ENCODE data around the gene RALGAPA2. TPM values are rescaled to one million over a fixed set of nuclear protein-coding genes. Genes with fewer than 3 reads are reported as not detected.
A peak's percentile ranks its signal among the peaks of the same experiment; 100 is the strongest.

The RALGAPA2 gene
- total RNA-seq, result 18.0 and 19.6 TPM in 2 replicates

DNA sequence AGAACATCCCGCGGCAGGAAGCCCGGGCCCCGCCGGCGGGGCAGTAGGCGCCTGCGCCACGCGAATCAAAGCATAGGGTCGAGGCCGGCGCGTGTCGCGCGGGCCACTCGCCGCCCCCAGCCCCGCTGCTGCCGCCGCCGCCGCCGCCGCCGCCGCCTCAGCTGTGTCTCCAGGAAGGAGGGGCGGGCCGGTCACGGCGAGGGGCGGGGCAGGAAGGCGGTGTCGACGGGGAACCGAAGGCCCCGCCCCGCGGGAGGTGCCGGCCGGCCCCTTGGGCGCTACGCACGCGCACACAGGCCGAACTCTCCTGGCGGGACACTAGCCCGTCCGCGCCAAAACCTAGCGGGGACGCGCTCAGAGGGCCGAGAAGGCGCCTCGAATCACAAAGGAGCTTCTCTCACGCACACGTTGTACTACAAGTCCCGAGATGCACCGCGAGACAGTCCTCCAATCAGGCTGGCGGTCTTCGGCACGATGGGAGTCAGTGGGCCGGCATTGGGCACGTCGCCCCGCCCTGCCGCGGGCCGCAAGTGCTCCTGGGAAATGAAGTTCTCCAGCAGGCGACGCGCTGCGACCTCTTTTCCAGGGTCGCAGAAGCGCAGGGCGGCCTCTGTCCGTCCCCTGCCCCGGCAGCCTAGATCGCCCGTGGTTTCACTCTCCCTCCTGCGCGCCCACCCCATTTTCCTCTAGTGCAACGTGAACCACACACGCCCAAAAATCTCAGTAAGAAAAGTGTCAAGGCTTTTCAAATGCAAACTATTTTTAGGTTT, at the start of gene RALGAPA2:
RALGAPA2 (minus strand) TSS at position 171 of the 770 bp plus-strand sequence; CDS start at position 7, 164 bp downstream.
- peak; percentile 91 for DNase-seq (ENCODE audit: low spot score)
- H3K27ac Mint-ChIP-seq, result peak within 1 kb of the TSS; percentile 89
- peaks cover 6% of the 10 kb centered on the region for H3K9me3 Mint-ChIP-seq
- H3K4me3 Mint-ChIP-seq, result peak within 1 kb of the TSS; percentile 95
- no peaks in the 10 kb centered on the region for H3K27me3 Mint-ChIP-seq (ENCODE audit: insufficient read depth)
- peaks cover 10% of the 10 kb centered on the region for H3K36me3 Mint-ChIP-seq (ENCODE audit: low read depth)
- intact Hi-C loops (cut with micrococcal nuclease), result loop anchor here (1.0 to 5.0 kb wide), 6 partner anchors 22 to 696 kb away; partner anchors contain the start of genes CFAP61, CRNKL1 and NAA20
- H3K4me1 Mint-ChIP-seq (ENCODE audit: low read depth), result peaks cover 33% of the 10 kb centered on the region

GRCh38 chr20:20761301-20761700, 48.9 kb upstream of the RALGAPA2 start:
- intact Hi-C loops (cut with micrococcal nuclease), result no loop called here
- Mint-ChIP-seq H3K27me3 (ENCODE audit: insufficient read depth) (peaks cover 11% of the 10 kb centered on the region), H3K9me3 (no peaks in the 10 kb centered on the region), H3K4me3 (no peak overlapping the region), H3K27ac (no peak overlapping the region), H3K4me1 (ENCODE audit: low read depth) (no peaks in the 10 kb centered on the region), H3K36me3 (ENCODE audit: low read depth) (no peaks in the 10 kb centered on the region)
- no peak for DNase-seq (ENCODE audit: low spot score)

DNA sequence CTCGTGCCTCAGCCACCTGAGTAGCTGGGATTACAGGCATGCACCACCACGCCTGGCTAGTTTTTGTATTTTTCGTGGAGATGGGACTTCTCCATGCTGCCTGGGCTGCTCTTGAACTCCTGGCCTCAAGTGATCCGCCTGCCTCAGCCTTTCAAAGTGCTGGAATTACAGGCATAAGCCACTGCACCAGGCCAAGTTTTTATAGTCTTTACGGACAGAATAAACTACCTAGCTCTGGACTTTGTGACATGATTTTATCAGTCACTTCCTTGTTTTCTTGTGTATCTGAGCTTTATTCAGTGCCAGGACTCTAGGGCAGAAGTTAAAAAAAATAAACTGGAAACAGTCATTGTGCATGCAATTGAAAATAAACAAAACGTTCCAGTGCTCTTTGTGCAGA, 46.7 kb upstream of the RALGAPA2 start:
- DNase-seq (ENCODE audit: low spot score), result no peak
- Mint-ChIP-seq H3K36me3 (ENCODE audit: low read depth) (no peaks in the 10 kb centered on the region), H3K27ac (no peak overlapping the region), H3K27me3 (ENCODE audit: insufficient read depth) (peaks cover 8% of the 10 kb centered on the region), H3K4me3 (no peak overlapping the region), H3K4me1 (ENCODE audit: low read depth) (no peaks in the 10 kb centered on the region), H3K9me3 (no peaks in the 10 kb centered on the region)
- intact Hi-C loops (cut with micrococcal nuclease), result no loop called here

DNA sequence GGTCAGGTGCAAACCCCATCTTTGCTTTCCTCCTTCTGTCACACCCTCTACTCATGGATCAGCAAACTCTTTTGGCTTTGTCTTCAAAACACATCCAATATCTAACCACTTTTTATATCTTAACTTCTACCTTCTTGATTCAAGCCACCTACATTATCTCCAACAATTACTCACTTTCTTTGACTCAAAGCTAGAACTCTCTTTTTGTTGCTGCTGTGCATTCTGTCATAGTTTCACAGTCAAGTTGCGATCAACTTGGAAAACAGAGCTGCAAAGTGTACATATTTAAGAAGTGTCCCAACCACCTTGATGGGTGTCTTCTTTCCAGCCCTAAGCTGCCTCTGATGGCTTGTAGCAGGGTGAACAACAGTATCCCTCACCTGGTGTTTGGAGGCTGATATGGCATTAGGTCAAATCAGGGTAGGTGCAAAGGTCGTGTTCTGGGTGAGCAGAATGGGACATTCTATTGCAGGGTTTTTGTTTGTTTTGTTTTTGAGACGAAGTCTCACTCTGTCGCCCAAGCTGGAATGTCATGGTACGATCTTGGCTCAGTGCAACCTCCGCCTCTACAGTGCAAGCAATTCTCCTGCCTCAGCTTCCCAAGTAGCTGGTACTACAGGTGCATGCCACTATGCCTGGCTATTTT, 43.4 kb upstream of the RALGAPA2 start:
- Mint-ChIP-seq H3K36me3 (ENCODE audit: low read depth) (no peaks in the 10 kb centered on the region), H3K27me3 (ENCODE audit: insufficient read depth) (peaks cover 4% of the 10 kb centered on the region), H3K4me3 (no peak overlapping the region), H3K4me1 (ENCODE audit: low read depth) (no peaks in the 10 kb centered on the region), H3K27ac (no peak overlapping the region), H3K9me3 (no peaks in the 10 kb centered on the region)
- intact Hi-C loops (cut with micrococcal nuclease), result no loop called here
- no peak for DNase-seq (ENCODE audit: low spot score)

DNA sequence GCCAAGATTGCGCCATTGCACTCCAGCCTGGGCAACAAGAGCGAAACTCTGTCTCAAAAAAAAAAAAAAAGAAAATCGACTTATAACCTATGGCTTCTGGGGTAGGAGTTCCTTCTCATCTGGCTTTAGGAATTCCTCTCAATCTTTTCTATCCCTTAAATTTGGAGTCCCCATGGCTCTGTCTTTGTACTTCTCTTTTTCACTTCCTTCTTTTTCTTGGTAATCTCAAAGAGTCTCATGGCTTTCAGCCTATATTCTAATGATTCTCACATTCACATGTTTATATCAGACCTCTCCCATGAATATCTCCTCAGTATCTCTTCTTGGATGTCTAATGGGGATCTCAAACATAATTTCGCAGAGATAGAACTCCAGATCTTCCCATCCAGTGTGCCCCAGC, 42.8 kb upstream of the RALGAPA2 start:
- Mint-ChIP-seq H3K9me3 (no peaks in the 10 kb centered on the region), H3K27me3 (ENCODE audit: insufficient read depth) (peaks cover 4% of the 10 kb centered on the region), H3K4me1 (ENCODE audit: low read depth) (no peaks in the 10 kb centered on the region), H3K27ac (no peak overlapping the region), H3K36me3 (ENCODE audit: low read depth) (no peaks in the 10 kb centered on the region), H3K4me3 (no peak overlapping the region)
- intact Hi-C loops (cut with micrococcal nuclease), result no loop called here
- no peak for DNase-seq (ENCODE audit: low spot score)

DNA sequence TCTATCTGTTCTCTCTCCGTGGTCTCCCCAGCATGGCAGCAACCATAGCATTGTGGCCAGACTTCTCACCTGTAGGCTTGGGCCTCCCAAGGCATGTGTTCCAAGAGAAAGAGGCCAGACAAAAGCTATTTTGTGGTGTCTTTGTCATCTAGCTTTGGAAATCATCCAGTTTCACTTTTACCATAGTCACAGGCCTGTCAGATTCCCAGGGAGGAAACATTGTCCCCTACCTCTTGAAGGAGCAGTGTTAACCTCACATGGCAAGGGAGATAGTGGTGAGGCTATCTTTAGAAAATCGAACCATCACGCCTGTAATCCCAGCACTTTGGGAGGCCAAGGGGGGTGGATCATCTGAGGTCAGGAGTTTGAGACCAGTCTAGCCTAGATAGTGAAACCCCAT, 42.3 kb upstream of the RALGAPA2 start:
- H3K36me3 Mint-ChIP-seq (ENCODE audit: low read depth), result no peaks in the 10 kb centered on the region
- intact Hi-C loops (cut with micrococcal nuclease), result no loop called here
- H3K27ac Mint-ChIP-seq, result no peak overlapping the region
- DNase-seq (ENCODE audit: low spot score), result no peak
- H3K9me3 Mint-ChIP-seq, result no peaks in the 10 kb centered on the region
- no peak overlapping the region for H3K4me3 Mint-ChIP-seq
- no peaks in the 10 kb centered on the region for H3K4me1 Mint-ChIP-seq (ENCODE audit: low read depth)
- peaks cover 4% of the 10 kb centered on the region for H3K27me3 Mint-ChIP-seq (ENCODE audit: insufficient read depth)

- no peak for DNase-seq (ENCODE audit: low spot score)
- H3K4me3 Mint-ChIP-seq, result no peak overlapping the region
- no peaks in the 10 kb centered on the region for H3K4me1 Mint-ChIP-seq (ENCODE audit: low read depth)
- peaks cover 2% of the 10 kb centered on the region for H3K27me3 Mint-ChIP-seq (ENCODE audit: insufficient read depth)
- intact Hi-C loops (cut with micrococcal nuclease), result no loop called here
- H3K27ac Mint-ChIP-seq, result no peak overlapping the region
- peaks cover 2% of the 10 kb centered on the region for H3K36me3 Mint-ChIP-seq (ENCODE audit: low read depth)
- peaks cover 7% of the 10 kb centered on the region for H3K9me3 Mint-ChIP-seq
Measured at GRCh38 chr20:20752712-20753111, 40.3 kb upstream of the RALGAPA2 start.

DNA sequence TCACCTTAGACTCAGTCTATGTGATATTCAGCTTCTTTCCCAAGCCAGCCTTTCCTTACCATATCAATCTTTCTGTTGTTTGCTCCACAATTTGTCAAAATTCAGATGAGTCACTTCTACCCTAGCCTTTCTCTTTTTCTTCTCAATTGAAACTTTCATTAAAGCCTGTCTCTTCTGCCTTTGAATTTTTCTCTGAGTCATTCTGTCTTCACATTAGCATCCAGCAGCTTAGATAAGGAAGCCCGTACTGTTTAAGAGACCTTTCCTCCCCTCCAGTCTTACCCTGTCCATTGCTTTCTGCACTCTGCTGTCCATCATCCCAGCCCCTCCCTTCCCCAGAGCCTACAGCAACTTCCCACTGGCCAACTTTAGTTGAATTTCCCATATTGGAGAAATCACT, 34.9 kb upstream of the RALGAPA2 start:
- Mint-ChIP-seq H3K4me1 (ENCODE audit: low read depth) (no peaks in the 10 kb centered on the region), H3K36me3 (ENCODE audit: low read depth) (peaks cover 2% of the 10 kb centered on the region), H3K27me3 (ENCODE audit: insufficient read depth) (no peaks in the 10 kb centered on the region), H3K4me3 (no peak overlapping the region), H3K27ac (no peak overlapping the region), H3K9me3 (peaks cover 7% of the 10 kb centered on the region)
- no peak for DNase-seq (ENCODE audit: low spot score)
- intact Hi-C loops (cut with micrococcal nuclease), result no loop called here

DNA sequence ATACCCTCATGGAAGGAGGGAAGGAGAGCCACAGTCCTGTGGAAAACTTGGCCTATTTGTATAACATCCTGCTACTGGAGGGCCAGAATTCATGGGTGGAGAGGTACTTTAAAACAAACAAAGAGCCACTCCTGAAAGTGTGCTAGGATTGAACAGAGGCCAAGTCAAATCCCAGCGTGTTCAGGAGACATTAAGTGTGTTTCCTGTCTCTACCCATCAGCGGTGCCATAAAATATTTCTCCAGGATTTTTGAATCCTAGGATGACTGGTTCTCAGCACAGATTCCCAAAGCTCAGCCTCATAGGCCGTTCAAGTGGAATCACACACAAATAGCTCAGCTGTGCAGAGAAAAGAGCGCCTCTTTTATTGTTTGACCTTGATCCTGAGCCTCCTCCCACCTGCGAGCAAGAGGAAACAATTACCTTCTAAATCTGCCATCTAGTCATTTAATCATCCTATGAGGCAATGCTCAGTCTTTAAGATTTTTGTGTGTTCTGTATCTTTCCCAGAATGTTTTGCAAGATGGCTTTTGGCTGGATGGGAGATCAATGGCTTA, 31.8 kb upstream of the RALGAPA2 start:
- H3K4me3 Mint-ChIP-seq, result no peak overlapping the region

GRCh38 chr20:20743511-20744169, 31.2 kb upstream of the RALGAPA2 start:
- Mint-ChIP-seq H3K27me3 (ENCODE audit: insufficient read depth) (peaks cover 6% of the 10 kb centered on the region), H3K36me3 (ENCODE audit: low read depth) (no peaks in the 10 kb centered on the region), H3K4me1 (ENCODE audit: low read depth) (no peaks in the 10 kb centered on the region), H3K4me3 (no peak overlapping the region), H3K9me3 (peaks cover under 1% of the 10 kb centered on the region), H3K27ac (no peak overlapping the region)
- intact Hi-C loops (cut with micrococcal nuclease), result no loop called here
- no peak for DNase-seq (ENCODE audit: low spot score)

More for the DNA sequence above, 31.8 kb upstream of the RALGAPA2 start:
- intact Hi-C loops (cut with micrococcal nuclease), result no loop called here
- no peaks in the 10 kb centered on the region for H3K4me1 Mint-ChIP-seq (ENCODE audit: low read depth)
- peaks cover 4% of the 10 kb centered on the region for H3K27me3 Mint-ChIP-seq (ENCODE audit: insufficient read depth)
- H3K9me3 Mint-ChIP-seq, result peaks cover 6% of the 10 kb centered on the region
- no peak overlapping the region for H3K27ac Mint-ChIP-seq
- peaks cover 2% of the 10 kb centered on the region for H3K36me3 Mint-ChIP-seq (ENCODE audit: low read depth)
- DNase-seq (ENCODE audit: low spot score), result no peak

- H3K36me3 Mint-ChIP-seq (ENCODE audit: low read depth), result no peaks in the 10 kb centered on the region
- H3K27me3 Mint-ChIP-seq (ENCODE audit: insufficient read depth), result peaks cover 12% of the 10 kb centered on the region
- no peak for DNase-seq (ENCODE audit: low spot score)
- no peak overlapping the region for H3K4me3 Mint-ChIP-seq
- intact Hi-C loops (cut with micrococcal nuclease), result no loop called here
- no peaks in the 10 kb centered on the region for H3K4me1 Mint-ChIP-seq (ENCODE audit: low read depth)
- H3K27ac Mint-ChIP-seq, result no peak overlapping the region
- no peaks in the 10 kb centered on the region for H3K9me3 Mint-ChIP-seq
Measured at GRCh38 chr20:20741087-20742045, 28.9 kb upstream of the RALGAPA2 start.

DNA sequence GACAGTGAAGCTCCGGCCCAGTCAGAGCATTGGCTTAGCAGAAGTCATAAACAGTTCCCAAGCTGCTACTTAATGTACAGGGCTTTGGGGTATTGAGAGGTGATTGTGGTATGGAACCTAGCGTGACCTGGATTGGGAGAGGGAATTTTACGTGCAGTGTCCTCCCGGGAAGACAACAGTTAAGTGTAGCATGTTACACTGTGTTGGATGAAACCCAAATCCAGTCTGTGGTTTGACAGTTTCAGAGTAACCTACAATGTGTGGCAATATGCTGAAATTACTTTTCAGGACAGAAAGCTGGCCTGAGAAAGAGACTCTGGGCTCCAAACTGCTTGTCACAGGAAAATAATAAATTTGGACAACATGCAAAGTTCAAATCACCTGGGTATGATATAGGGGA, 28.1 kb upstream of the RALGAPA2 start:
- intact Hi-C loops (cut with micrococcal nuclease), result no loop called here
- no peaks in the 10 kb centered on the region for H3K9me3 Mint-ChIP-seq
- H3K27me3 Mint-ChIP-seq (ENCODE audit: insufficient read depth), result peaks cover 12% of the 10 kb centered on the region
- DNase-seq (ENCODE audit: low spot score), result no peak
- no peaks in the 10 kb centered on the region for H3K4me1 Mint-ChIP-seq (ENCODE audit: low read depth)
- no peak overlapping the region for H3K27ac Mint-ChIP-seq
- H3K4me3 Mint-ChIP-seq, result no peak overlapping the region
- no peaks in the 10 kb centered on the region for H3K36me3 Mint-ChIP-seq (ENCODE audit: low read depth)
